H1 (cell line): ENCODE data around the gene SEC16A. TPM values are rescaled to one million over a fixed set of nuclear protein-coding genes. Genes with fewer than 3 reads are reported as not detected.

Source experiments
- CTCF ChIA-PET: fragments of 300-600 bp; sonication (Branson Sonifier 250); formaldehyde crosslinking; loops from one replicate; lab custom pipeline; 2021; ENCODE audit not compliant: partially characterized antibody; lab: Charles Lee
- POLR2A ChIA-PET: fragments of 300-600 bp; sonication (Branson Sonifier 250); formaldehyde crosslinking; loops from one replicate; lab custom pipeline; 2021; ENCODE audit warnings: inconsistent platforms; ENCODE audit not compliant: partially characterized antibody; lab: Charles Lee
- DNase-seq, 2 experiments: peaks; one replicate each; pipeline versions ENCODE4 v3.0.0 to v3.0.0-alpha.2; 2010 to 2022; ENCODE audit warnings: low spot score in 2 of 2, low read depth in 1 of 2, mixed read lengths in 1 of 2
- FAIRE-seq: peaks from 2 replicates; lab custom pipeline; 2011; peaks lifted over from hg19 to GRCh38; lab: Jason Lieb, UNC
- H2AFZ ChIP-seq: 2 replicates; pipeline ENCODE4 v1.8.1; 2012; ENCODE audit warnings: low read length, inconsistent platforms
- H2AK5ac ChIP-seq: 2 replicates; pipeline ENCODE4 v1.6.1; 2013; ENCODE audit warnings: low read depth, low read length
- H2BK120ac ChIP-seq: replicated peaks from 2 replicates; pipeline ENCODE3; 2013; ENCODE audit warnings: low read depth, low read length, inconsistent platforms
- H2BK12ac ChIP-seq: 2 replicates; pipeline ENCODE4 v1.6.1; 2013; ENCODE audit warnings: low read depth, low read length
- H2BK15ac ChIP-seq: 2 replicates; pipeline ENCODE4 v1.6.1; 2013; ENCODE audit warnings: low read length
- H2BK20ac ChIP-seq: 2 replicates; pipeline ENCODE4 v1.6.1; 2013; ENCODE audit warnings: low read length
- H2BK5ac ChIP-seq: 2 replicates; pipeline ENCODE4 v1.6.1; 2013; ENCODE audit warnings: low read depth, low read length
- H3K14ac ChIP-seq: 2 replicates; pipeline ENCODE4 v1.6.1; 2013; ENCODE audit warnings: inconsistent platforms; ENCODE audit not compliant: insufficient read length
- H3K18ac ChIP-seq: 2 replicates; pipeline ENCODE4 v1.6.1; 2013; ENCODE audit warnings: low read length; ENCODE audit errors: extremely low read depth
- H3K23ac ChIP-seq: 2 replicates; pipeline ENCODE4 v1.6.1; 2013; ENCODE audit warnings: inconsistent platforms; ENCODE audit not compliant: insufficient read length
- H3K23me2 ChIP-seq: 2 replicates; pipeline ENCODE4 v1.6.1; 2013; ENCODE audit warnings: low read depth, low read length
- H3K27ac ChIP-seq: 2 replicates; pipeline ENCODE4 v1.6.1; 2011; ENCODE audit warnings: low read depth, low read length, inconsistent platforms
- H3K27me3 ChIP-seq, 4 experiments: replicated peaks in 1 of 4; 1 replicate in 1 of 4; 2 replicates in 3 of 4; pipeline versions ENCODE4 v1.6.1 to v1.8.1; 2011 to 2013; ENCODE audit warnings: low read length in 3 of 4, mild to moderate bottlenecking in 3 of 4, inconsistent platforms in 2 of 4, mixed read lengths in 2 of 4, moderate library complexity in 1 of 4; ENCODE audit not compliant: control insufficient read depth in 3 of 4, insufficient read depth in 3 of 4; ENCODE audit errors: extremely low read depth in 1 of 4
- H3K36me3 ChIP-seq, 4 experiments: 2 replicates each; pipeline versions ENCODE4 v1.6.1 to v1.8.1; 2011 to 2013; ENCODE audit warnings: mild to moderate bottlenecking in 4 of 4, low read length in 3 of 4, moderate library complexity in 2 of 4, control low read depth in 1 of 4, inconsistent platforms in 1 of 4; ENCODE audit not compliant: insufficient read depth in 4 of 4, control insufficient read depth in 2 of 4
- H3K4ac ChIP-seq: replicated peaks from 2 replicates; pipeline ENCODE3; 2013; ENCODE audit warnings: low read length, low read depth, mixed read lengths, inconsistent platforms; ENCODE audit not compliant: insufficient read length
- H3K4me1 ChIP-seq, 4 experiments: replicated peaks in 1 of 4; 1 replicate in 1 of 4; 2 replicates in 3 of 4; pipeline versions ENCODE4 v1.6.1 to v1.8.1; 2011 to 2013; ENCODE audit warnings: low read length in 3 of 4, inconsistent platforms in 2 of 4, mixed read lengths in 1 of 4; ENCODE audit not compliant: insufficient read depth in 4 of 4, control insufficient read depth in 3 of 4
- H3K4me2 ChIP-seq, 2 experiments: 2 replicates each; pipeline versions ENCODE4 v1.6.1 to v1.8.1; 2011 to 2013; ENCODE audit warnings: low read depth in 2 of 2, low read length in 2 of 2, control low read depth in 1 of 2, inconsistent platforms in 1 of 2, mild to moderate bottlenecking in 1 of 2; ENCODE audit not compliant: insufficient read depth in 1 of 2
- H3K4me3 ChIP-seq, 4 experiments: fragments of 200-600, 300-600 bp in 1 of 4; sonication (generic), shearing (Covaris generic), sonication (Bioruptor Twin) in 1 of 4; 2 replicates each; pipeline versions ENCODE4 v1.5.1 to v1.8.1; 2011 to 2016; ENCODE audit warnings: low read length in 4 of 4, low read depth in 3 of 4, control low read depth in 2 of 4, inconsistent platforms in 2 of 4, mild to moderate bottlenecking in 2 of 4, mixed read lengths in 1 of 4, moderate library complexity in 1 of 4; ENCODE audit not compliant: insufficient read depth in 2 of 4; ENCODE audit errors: extremely low read depth in 1 of 4
- H3K56ac ChIP-seq: replicated peaks from 2 replicates; pipeline ENCODE3; 2013; ENCODE audit warnings: low read depth, mild to moderate bottlenecking, mixed read lengths, low read length, inconsistent platforms; ENCODE audit not compliant: insufficient read length
- H3K79me1 ChIP-seq: 2 replicates; pipeline ENCODE4 v1.6.1; 2013; ENCODE audit warnings: low read depth, low read length, control low read depth
- H3K79me2 ChIP-seq, 2 experiments: 2 replicates each; pipeline versions ENCODE4 v1.6.1 to v1.8.1; 2012 to 2013; ENCODE audit warnings: low read length in 2 of 2, mild to moderate bottlenecking in 2 of 2, inconsistent platforms in 1 of 2; ENCODE audit not compliant: insufficient read depth in 2 of 2, control insufficient read depth in 1 of 2
- H3K9ac ChIP-seq, 4 experiments: replicated peaks in 1 of 4; 1 replicate in 1 of 4; 2 replicates in 3 of 4; pipeline versions ENCODE4 v1.6.1 to v1.8.1; 2011 to 2013; ENCODE audit warnings: low read depth in 3 of 4, low read length in 3 of 4, control low read depth in 2 of 4, mild to moderate bottlenecking in 2 of 4, moderate library complexity in 2 of 4, inconsistent platforms in 1 of 4; ENCODE audit errors: extremely low read depth in 1 of 4
- H3K9me3 ChIP-seq, 2 experiments: 2 replicates each; pipeline versions ENCODE4 v1.6.1 to v1.8.1; 2012 to 2013; ENCODE audit warnings: mild to moderate bottlenecking in 2 of 2, moderate library complexity in 2 of 2, control low read depth in 1 of 2, inconsistent platforms in 1 of 2, low read depth in 1 of 2, low read length in 1 of 2, mixed read lengths in 1 of 2; ENCODE audit not compliant: insufficient read depth in 2 of 2
- H4K20me1 ChIP-seq, 2 experiments: replicated peaks in 1 of 2; 2 replicates each; pipeline versions ENCODE3 to v1.8.1; 2011 to 2013; ENCODE audit warnings: inconsistent platforms in 2 of 2, low read length in 2 of 2, mild to moderate bottlenecking in 1 of 2; ENCODE audit not compliant: insufficient read depth in 2 of 2, control insufficient read depth in 1 of 2
- H4K5ac ChIP-seq: 2 replicates; pipeline ENCODE4 v1.6.1; 2013; ENCODE audit warnings: low read length, low read depth, mixed read lengths, inconsistent platforms; ENCODE audit not compliant: insufficient read length
- H4K8ac ChIP-seq: 2 replicates; pipeline ENCODE4 v1.8.0; 2013; ENCODE audit warnings: mild to moderate bottlenecking, moderate library complexity, low read length, inconsistent platforms; ENCODE audit not compliant: insufficient read depth; ENCODE audit errors: extremely low read depth
- H4K91ac ChIP-seq: replicated peaks from 2 replicates; pipeline ENCODE3; 2013; ENCODE audit warnings: low read length, mixed read lengths, inconsistent platforms; ENCODE audit not compliant: insufficient read length
- BCL11A ChIP-seq, 2 experiments: IDR thresholded peaks; one replicate each; pipeline ENCODE4 v1.6.1; 2011; ENCODE audit warnings: low read depth in 2 of 2, low read length in 2 of 2, mild to moderate bottlenecking in 2 of 2
- RXRA ChIP-seq: IDR thresholded peaks from 2 replicates; pipeline ENCODE4 v1.6.1; 2011; ENCODE audit warnings: low read depth, mild to moderate bottlenecking, low read length, moderate library complexity; ENCODE audit not compliant: insufficient read depth
- WGBS, 2 experiments: shearing (Covaris generic) in 1 of 2; methylation state at CpG; one replicate each; pipeline versions ENCODE4 v1.1.6 to v1.1.7; 2013 to 2015; ENCODE audit warnings: low lambda C conversion rate in 2 of 2, mixed read lengths in 2 of 2, inconsistent platforms in 1 of 2, low coverage in 1 of 2, missing lambda C conversion rate in 1 of 2; ENCODE audit not compliant: insufficient replicate concordance in 2 of 2, insufficient coverage in 1 of 2, insufficient read length in 1 of 2; ENCODE audit errors: extremely low coverage in 1 of 2, missing lambda C conversion rate in 1 of 2; 5-methylcytosine and 5-hydroxymethylcytosine counted together
- polyA plus RNA-seq, 7 experiments: library from polyadenylated mRNA; depleted of rRNA in 3 of 7; stranded (reverse) in 5 of 7; unstranded in 2 of 7; fragments of >200 nt in 5 of 7; fragments of 200-250 nt in 2 of 7; gene quantifications; 1 replicate in 5 of 7; 2 replicates in 1 of 7; 4 replicates in 1 of 7; pipeline versions ENCODE4 v1.2.1 to v1.2.3, GENCODE V29; 2011 to 2013; ENCODE audit warnings: missing spikeins in 2 of 7, mixed read lengths in 2 of 7
- total RNA-seq: library from RNA; stranded (reverse); fragmentation: NEBNext Ultra II Directional; extraction: Animal tissue kit (Norgen Biotek cat#: 25700); gene quantifications from 2 replicates; pipeline ENCODE4 v1.2.1, GENCODE V29; 2021

SEC16A gene
- total and polyA plus RNA-seq, 2 of the 8 experiments (the other 6 are each of a cell fraction or from before 2014, with no cell fraction given), result 21.6 to 49.0 TPM

DNA sequence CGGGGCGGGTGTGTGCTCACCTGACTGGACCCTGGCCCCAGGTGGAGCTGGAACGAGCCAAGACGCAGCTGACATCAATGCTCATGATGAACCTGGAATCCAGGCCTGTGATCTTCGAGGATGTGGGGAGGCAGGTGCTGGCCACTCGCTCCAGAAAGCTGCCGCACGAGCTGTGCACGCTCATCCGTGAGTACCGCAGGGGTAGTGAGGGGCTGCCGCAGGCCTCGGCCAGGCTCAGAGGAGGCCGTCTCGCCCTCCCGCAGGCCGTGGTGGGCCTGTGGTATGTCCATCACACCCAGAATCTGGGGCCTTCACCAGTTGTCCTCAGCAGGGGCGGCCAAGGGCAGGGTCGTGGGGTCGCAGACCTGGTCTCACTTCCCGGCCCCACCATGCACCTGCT is 61.0 kb downstream of the SEC16A start:
- no peak overlapping the region for H4K8ac ChIP-seq
- no peaks in the 10 kb centered on the region for H3K79me2 ChIP-seq
- no peak overlapping the region for H3K27ac ChIP-seq
- POLR2A ChIA-PET, result interaction anchor here (0.7 to 2.3 kb wide), 6 partner anchors 13 to 33 kb away, joined by 3 to 5 read pairs (median 3); partner anchors contain the start of gene SNAPC4
- no peak overlapping the region for H2AK5ac ChIP-seq
- H4K20me1 ChIP-seq, result peaks cover 6 to 10% of the 10 kb centered on the region in 2 experiments
- no peaks in the 10 kb centered on the region for H3K4me1 ChIP-seq
- FAIRE-seq, result no peak
- H3K23me2 ChIP-seq, result no peaks in the 10 kb centered on the region
- H3K14ac ChIP-seq, result no peak overlapping the region
- CTCF ChIA-PET, result interaction anchor here (0.7 to 1.4 kb wide), 5 partner anchors 13 to 250 kb away, joined by 3 to 4 read pairs (median 3); no protein-coding TSS in a partner anchor
- H2BK15ac ChIP-seq, result no peak overlapping the region
- no peak overlapping the region for H4K5ac ChIP-seq
- H3K27me3 ChIP-seq, result no peaks in the 10 kb centered on the region
- H2AFZ ChIP-seq, result no peak overlapping the region
- peaks cover 30 to 52% (median 47%) of the 10 kb centered on the region in 4 experiments for H3K36me3 ChIP-seq
- no peak overlapping the region for H4K91ac ChIP-seq
- no peak for TF ChIP-seq BCL11A (IDR thresholded peaks at IDR 0.05; ENCODE audit: low read depth in 2 of 2, low read length in 2 of 2)
- no peak for TF ChIP-seq RXRA
- H3K9ac ChIP-seq, result no peak overlapping the region
- H3K18ac ChIP-seq, result no peak overlapping the region
- H3K56ac ChIP-seq, result no peak overlapping the region
- 95% methylated on average over 17 of the region's 21 CpGs; no CpG with 5 or more reads in 1 of the 2 experiments for WGBS, 2 experiments
- no peak overlapping the region for H3K4ac ChIP-seq
- H3K23ac ChIP-seq, result no peak overlapping the region
- no peak overlapping the region for H2BK20ac ChIP-seq
- no peak overlapping the region for H2BK120ac ChIP-seq
- no peak for DNase-seq
- H2BK12ac ChIP-seq, result no peak overlapping the region
- no peak overlapping the region for H2BK5ac ChIP-seq
- H3K4me3 ChIP-seq, result no peak overlapping the region
- H3K4me2 ChIP-seq, result no peak overlapping the region
- no peaks in the 10 kb centered on the region for H3K79me1 ChIP-seq
- no peaks in the 10 kb centered on the region for H3K9me3 ChIP-seq
